K562 (cell line): ENCODE results near the gene MCCD1. TPM values are rescaled to one million over a fixed set of nuclear protein-coding genes. Genes with fewer than 3 reads are reported as not detected.

ENCODE experiments used
- ARID4B ChIP-seq: sonication (generic); formaldehyde crosslinking; IDR thresholded peaks from 2 replicates; pipeline ENCODE4 v1.8.0; 2022; ENCODE audit warnings: mild to moderate bottlenecking, missing genetic modification reagents
- BRD4 ChIP-seq: fragments of 200-600 bp; sonication (generic); IDR thresholded peaks from 2 replicates; pipeline ENCODE4 v1.6.1; 2017; ENCODE audit warnings: inconsistent platforms
- DACH1 ChIP-seq: fragments of 450-650 bp; IDR thresholded peaks from 2 replicates; pipeline ENCODE4 v1.6.1; 2018; ENCODE audit not compliant: partially characterized antibody
- ELF4 ChIP-seq: fragments of 450-650 bp; formaldehyde crosslinking; IDR thresholded peaks from 2 replicates; pipeline ENCODE4 v1.4.0; 2022; ENCODE audit warnings: missing genetic modification characterization
- RFX5 ChIP-seq: IDR thresholded peaks from 2 replicates; pipeline ENCODE4 v1.6.1; 2011; ENCODE audit warnings: low read depth, mild to moderate bottlenecking, improper control_type of control experiment, low read length
- ZFPM2 ChIP-seq: fragments of 250-450 bp; sonication (Bioruptor Pico); IDR thresholded peaks from 2 replicates; pipeline ENCODE4 v1.5.1; 2022; ENCODE audit warnings: mild to moderate bottlenecking
- ZMIZ1 ChIP-seq, 2 experiments: fragments of 150-350 bp in 1 of 2; IDR thresholded peaks; 2 replicates each; pipeline ENCODE4 v1.6.1; 2012 to 2016; ENCODE audit warnings: low read depth in 2 of 2, low read length in 2 of 2, mild to moderate bottlenecking in 1 of 2, moderate library complexity in 1 of 2
- ZNF263 ChIP-seq: sonication (generic); formaldehyde crosslinking; IDR thresholded peaks from 2 replicates; pipeline ENCODE4 v1.8.0; 2022; ENCODE audit warnings: mild to moderate bottlenecking, missing genetic modification reagents, borderline replicate concordance
- ZNF407 ChIP-seq: fragments of 450-650 bp; IDR thresholded peaks from 2 replicates; pipeline ENCODE4 v1.6.1; 2016; ENCODE audit warnings: low read depth
- ZNF561 ChIP-seq: fragments of 450-650 bp; formaldehyde crosslinking; conservative IDR thresholded peaks from 2 replicates; pipeline ENCODE4 v1.4.0; 2020; ENCODE audit warnings: mild to moderate bottlenecking, moderate library complexity
- polyA plus RNA-seq, 8 experiments: library from polyadenylated mRNA; depleted of rRNA in 4 of 8; stranded (reverse) in 5 of 8; unstranded in 3 of 8; fragments of >200 nt; fragmentation: Nextera tagmentation in 2 of 8; fragmentation: Illumina TruSeq in 1 of 8; extraction: Ambion mirVana in 2 of 8; extraction: Trizol in 1 of 8; gene quantifications; 2 replicates each; pipeline versions ENCODE4 v1.2.1 to v1.2.3, GENCODE V29; 2011 to 2014; ENCODE audit warnings: inconsistent platforms in 1 of 8, missing spikeins in 1 of 8
- total RNA-seq, 7 experiments: library from RNA; depleted of rRNA in 6 of 7; stranded (reverse); fragments of >200 nt in 6 of 7; fragmentation: Illumina TruSeq in 2 of 7; extraction: Trizol in 2 of 7; gene quantifications; 2 replicates each; pipeline versions ENCODE4 v1.2.1 to v1.2.3, GENCODE V29; 2011 to 2021; ENCODE audit warnings: low replicate concordance in 1 of 7

Gene MCCD1
- total and polyA plus RNA-seq, 9 of the 15 experiments (the other 6 are each of a cell fraction or from before 2014, with no cell fraction given) = not detected

- no peak for TF ChIP-seq ZNF407
- TF ChIP-seq RFX5 = no peak
- TF ChIP-seq ELF4 (CRISPR knock-in tag) = 0 out of 2 replicates have a peak, but pooled peaks have one; percentile 36
- no peak for TF ChIP-seq ZFPM2 (CRISPR knock-in tag)
- TF ChIP-seq DACH1 = peak; percentile 35
- TF ChIP-seq ZMIZ1 (IDR thresholded peaks at IDR 0.05; ENCODE audit: low read depth in 2 of 2, low read length in 2 of 2) = 0 out of 4 replicates have a peak, but pooled peaks of 1 of the 2 experiments have one; percentile 28
- TF ChIP-seq ZNF263 (CRISPR knock-in tag) = no peak; the same call in 1 of the 2 replicates
- no peak for TF ChIP-seq ZNF561 (CRISPR knock-in tag)
- TF ChIP-seq BRD4 = no peak
- TF ChIP-seq ARID4B (CRISPR knock-in tag) = no peak
Observed at GRCh38 chr6:31490115-31490873, 38.5 kb upstream of the MCCD1 start (continued).
